H54 (cell line): Measurements from ENCODE around the gene SPIRE2.

ENCODE experiments used
- DNase-seq: peaks from one replicate; pipeline ENCODE4 v3.0.0; 2011; ENCODE audit warnings: low spot score, mixed read lengths; ENCODE audit not compliant: insufficient read length
- FAIRE-seq: peaks from 3 replicates; lab custom pipeline; 2011; peaks lifted over from hg19 to GRCh38; lab: Jason Lieb, UNC
- POLR2A ChIP-seq: IDR thresholded peaks from 2 replicates; pipeline ENCODE4 v1.6.1; 2011; ENCODE audit warnings: low read depth, mild to moderate bottlenecking, low read length

SPIRE2 gene

DNA sequence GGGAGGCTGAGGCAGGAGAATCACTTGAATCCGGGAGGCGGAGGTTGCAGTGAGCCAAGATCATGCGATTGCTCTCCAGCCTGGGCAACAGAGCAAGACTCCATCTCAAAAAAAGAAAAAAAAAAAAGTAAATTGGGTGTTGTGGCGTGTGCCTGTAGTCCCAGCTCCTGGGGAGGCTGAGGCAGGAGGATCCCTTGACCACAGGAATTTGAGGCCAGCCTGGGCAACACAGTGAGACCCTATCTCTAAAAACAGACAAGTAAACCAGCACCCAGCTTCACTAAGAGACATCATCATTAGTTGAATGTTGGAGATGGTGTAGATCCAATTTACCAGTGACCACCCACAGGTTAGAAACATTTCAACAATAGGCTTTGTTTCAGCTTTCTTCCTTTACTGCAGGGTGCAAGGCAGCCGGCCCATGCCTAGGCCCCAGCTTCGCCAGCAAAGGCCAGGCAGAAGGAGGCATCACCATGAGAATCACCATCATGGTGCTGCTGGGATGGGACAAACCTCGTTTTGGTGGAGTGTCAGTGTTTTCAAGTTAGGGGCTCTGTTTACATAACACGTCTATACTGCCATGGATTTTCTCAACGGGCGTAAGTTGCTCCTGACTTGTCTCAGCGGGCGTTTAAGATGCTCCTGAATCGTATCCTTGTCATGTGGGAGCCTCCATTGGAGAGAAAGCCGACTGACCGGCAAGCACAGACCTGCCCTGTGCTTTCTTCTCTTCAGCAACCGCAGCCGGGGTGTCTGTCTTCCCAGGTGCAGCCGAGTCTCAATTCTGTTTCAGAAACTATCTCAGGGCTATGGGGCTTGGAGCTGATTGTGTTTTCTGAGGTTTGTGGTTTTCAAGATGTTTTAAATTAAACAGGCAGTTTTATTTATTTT lies 52.4 kb downstream of the SPIRE2 start:
- FAIRE-seq (no peak), DNase-seq (no peak)
- TF ChIP-seq POLR2A: no peak

DNA sequence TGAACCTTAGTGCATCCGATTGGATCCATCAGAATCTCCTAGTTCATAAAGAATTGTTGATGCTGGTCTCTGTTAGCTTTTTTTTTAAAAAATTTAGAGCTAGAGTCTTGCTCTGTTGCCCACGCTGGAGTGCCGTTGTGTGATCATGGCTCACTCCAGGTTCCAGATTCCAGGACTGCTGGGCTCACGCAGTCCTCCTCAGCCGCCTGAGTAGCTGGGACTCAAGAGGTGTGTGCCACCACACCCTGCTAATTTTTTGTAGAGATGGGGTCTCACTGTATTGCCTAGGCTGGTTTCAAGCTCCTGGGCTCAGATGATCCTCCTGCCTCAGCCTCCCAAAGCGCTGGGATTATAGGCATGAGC lies 53.1 kb downstream of the SPIRE2 start:
- DNase-seq: no peak
- no peak for FAIRE-seq
- no peak for TF ChIP-seq POLR2A

DNA sequence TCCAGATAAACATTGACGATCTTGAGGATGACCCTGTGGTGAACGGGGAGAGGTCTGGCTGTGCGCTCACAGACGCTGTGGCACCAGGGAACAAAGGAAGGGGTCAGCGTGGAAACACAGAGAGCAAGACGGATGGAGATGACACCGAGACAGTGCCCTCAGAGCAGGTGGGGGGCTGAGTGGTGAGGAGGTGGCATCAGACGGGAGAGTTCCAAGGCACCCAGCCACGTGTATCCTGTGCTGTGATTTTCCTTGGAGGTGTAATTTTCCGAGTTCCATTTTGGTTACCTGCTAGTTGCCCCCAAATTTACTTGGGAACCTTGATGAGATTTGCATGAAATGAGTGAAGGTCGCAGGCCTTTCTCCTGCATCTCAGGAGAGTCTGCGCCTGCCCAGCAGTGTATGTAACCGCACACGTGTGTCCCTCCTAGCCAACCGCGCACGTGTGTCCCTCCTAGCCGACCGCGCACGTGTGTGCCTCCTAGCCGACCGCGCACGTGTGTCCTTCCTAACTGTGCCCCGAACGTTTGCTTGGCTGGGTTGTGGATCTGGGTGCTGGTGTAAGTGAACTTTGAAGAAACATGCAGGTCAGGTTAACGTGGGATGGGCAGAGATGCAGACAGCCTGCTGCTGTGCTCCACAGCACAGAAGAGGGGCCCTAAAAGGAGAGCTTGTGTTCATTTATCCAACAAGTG lies 55.2 kb downstream of the SPIRE2 start:
- FAIRE-seq: no peak
- DNase-seq: no peak
- TF ChIP-seq POLR2A: no peak

DNA sequence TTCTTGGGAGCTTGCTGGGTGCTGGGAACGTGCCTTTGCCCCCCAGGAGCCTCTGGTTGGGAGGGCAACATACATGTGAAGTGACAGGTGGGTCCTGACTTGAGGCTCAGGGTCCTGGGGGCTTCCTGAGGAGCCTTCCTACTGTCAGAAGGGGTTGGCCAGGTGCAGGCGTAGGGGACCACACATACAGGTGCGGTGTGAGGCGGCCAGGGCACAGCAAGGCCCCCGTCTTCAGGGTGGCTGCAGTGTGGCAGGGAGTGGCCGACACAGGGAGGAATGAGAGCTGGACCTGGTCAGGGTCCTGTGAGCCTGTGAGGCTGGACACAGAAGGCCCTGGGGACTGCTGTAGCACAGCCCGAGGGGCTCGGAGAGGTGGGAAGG lies 55.8 kb downstream of the SPIRE2 start:
- FAIRE-seq (no peak), DNase-seq (no peak)
- TF ChIP-seq POLR2A: no peak

DNA sequence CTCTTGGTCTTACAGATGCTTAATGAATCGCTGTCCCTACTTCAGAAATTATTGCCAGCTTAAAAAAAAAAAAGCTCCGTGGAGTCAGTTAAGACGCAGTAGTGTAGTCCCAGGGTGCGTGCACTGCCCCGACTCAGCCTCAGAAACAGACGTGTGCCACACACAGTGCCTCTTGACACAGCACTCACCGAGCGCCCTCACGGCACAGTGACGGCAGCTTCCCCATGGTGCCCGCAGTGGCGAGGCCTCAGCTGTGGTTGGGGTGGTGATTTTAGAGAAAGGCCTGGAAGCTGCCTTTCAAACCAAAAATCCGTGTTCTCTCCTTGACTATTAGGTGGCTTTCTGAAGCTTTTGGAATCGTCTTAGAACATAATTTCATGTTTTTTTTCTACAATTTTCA lies 59.0 kb downstream of the SPIRE2 start:
- FAIRE-seq: no peak
- TF ChIP-seq POLR2A: no peak

DNA sequence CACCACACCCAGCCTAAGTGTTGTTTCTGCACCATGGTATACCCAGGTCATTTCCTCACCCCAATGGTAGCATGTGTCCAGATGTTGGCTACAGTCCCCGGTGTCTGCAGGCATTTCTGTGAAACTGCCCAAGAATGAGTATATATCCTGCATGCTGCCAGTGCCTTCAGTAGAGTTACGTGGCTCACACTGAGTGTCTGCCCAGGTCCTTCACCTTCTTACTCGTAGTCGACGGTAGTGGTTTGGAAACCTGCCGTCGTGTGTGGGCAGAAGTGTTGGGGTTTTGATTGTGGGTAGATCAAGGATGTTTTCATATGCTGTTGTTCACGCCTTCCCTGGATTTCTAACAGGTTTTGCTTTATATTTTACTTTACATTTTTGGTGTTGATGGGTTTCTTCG lies 61.9 kb downstream of the SPIRE2 start:
- TF ChIP-seq POLR2A: no peak
- no peak for FAIRE-seq

More for the DNA sequence above, 59.0 kb downstream of the SPIRE2 start:
- no peak for DNase-seq

DNA sequence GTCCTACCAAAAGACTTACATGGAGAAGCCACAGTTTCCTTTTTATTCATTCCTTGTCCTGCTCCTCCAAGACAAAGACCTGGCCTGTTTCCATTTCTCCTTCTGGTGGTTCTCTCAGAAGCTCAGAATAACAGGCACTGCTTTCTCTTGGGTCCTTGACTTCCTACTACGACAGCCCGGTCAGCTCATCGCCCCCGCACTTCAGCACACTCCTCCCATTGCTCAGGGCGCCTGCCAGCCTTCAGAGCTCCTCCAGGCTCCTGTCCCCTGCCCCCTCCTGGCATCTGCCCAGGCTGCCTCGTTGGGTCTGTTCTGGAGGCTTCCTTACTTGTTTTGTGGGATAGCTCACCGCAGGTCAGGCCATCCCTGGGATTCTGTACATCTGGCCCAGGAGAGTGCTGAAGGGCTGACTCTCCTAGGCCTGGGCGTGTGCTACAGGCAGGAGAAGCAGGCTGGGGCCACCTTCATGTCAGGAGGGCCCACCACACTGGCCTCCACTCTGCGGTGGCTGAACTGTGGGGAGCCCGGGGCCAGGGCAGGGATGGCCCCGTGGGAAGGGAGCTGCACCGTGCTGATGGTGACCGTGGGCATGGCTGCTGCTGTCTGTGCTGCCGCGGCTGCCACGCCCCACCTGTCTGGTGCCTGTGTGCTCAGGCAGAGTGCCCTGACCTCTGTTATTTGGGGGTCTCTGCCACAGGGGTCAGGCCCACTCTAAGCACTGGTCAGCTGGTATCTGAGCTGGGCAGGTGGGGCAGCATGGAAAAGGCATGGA lies 62.8 kb downstream of the SPIRE2 start:
- TF ChIP-seq POLR2A: no peak
- FAIRE-seq (no peak), DNase-seq (no peak)

More for the DNA sequence above, 61.9 kb downstream of the SPIRE2 start:
- DNase-seq: no peak

DNA sequence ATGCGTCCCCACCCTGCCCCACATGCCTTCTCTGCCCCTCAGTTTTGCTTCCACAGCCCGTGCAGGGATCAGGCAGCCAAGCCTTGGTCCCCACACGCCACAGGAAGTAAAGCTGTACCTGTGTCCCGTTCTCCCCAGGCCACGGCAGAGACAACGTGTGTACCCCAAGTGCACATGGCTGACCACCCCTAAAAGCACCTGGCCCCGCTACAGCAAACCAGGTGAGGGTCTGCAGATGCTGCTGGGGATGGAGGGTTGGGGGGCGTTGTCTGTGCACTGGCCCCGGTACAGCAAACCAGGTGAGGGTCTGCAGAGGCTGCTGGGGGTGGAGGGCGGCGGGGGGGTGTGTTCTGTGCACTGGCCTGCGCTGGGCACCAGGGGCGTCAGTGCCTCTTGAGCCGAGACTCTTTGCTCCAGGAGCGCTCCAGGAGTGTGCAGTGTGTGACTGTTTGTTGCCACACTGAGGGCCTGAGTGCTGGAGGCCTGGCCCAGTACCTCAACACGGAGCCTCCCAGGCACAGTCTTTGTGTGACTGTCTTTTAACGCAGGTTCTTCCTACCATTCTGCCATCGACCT lies 63.9 kb downstream of the SPIRE2 start:
- no peak for TF ChIP-seq POLR2A
- FAIRE-seq (no peak), DNase-seq (no peak)

DNA sequence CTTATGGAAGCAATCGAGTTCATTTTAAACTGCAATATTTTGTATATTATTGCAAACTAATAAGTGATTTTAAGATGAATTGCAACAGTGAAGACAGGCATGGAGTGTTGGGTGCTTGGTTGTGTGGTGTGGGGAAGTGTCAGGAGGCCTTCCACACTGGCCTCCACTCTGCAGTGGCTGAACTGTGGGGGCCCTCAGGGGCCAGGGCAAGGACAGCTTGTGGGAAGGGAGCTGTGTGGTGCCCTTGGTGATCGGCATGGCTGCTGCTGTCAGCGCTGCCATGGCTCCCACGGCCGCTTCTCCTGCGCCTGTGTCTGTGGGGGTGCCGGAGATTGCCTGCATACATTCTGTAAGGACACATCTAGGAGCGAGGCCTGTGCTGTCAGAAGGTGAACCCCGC lies 64.4 kb downstream of the SPIRE2 start:
- TF ChIP-seq POLR2A: no peak
- FAIRE-seq (no peak), DNase-seq (no peak)

DNA sequence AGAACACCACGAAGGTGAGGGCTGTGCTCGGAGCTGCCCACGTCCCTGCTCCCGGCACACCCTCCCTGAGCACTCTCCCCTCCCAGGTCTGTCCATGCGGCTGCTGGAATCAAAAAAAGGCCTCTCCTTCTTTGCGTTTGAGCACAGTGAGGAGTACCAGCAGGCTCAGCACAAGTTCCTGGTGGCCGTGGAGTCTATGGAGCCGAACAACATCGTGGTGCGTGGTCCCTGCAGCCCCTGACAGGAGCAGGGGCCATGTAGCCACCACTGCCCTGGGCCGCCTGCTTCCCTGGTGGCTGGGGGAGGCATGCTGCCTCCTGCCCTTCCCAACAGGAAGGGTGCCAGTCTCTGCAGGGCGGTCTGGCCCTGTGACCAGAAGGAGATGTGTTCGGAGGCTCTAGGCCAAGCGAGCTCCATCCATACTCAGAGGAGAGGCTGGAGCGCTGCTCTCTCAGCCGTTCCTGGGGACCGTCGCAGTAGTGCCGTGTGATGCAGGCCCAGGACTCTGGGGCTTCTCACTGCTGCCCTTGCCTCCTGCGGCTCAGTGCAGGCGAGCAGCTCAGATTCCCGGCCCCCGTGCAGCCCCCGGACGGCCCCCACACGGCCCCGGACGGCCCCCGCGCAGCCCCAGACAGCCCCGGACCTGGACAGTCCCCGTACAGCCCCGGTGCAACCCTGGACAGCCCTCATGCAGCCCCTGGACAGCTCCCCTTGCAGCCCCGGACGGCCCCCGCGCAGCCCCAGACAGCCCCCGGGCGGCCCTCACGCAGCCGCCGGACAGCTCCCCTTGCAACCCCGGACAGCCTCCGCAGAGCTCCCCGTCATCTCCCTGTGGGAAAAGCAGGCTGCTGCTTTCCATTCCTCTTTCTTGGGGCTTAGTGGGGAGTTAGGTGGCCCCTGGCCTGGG lies 65.6 kb downstream of the SPIRE2 start:
- DNase-seq (no peak), FAIRE-seq (no peak)
- no peak for TF ChIP-seq POLR2A

DNA sequence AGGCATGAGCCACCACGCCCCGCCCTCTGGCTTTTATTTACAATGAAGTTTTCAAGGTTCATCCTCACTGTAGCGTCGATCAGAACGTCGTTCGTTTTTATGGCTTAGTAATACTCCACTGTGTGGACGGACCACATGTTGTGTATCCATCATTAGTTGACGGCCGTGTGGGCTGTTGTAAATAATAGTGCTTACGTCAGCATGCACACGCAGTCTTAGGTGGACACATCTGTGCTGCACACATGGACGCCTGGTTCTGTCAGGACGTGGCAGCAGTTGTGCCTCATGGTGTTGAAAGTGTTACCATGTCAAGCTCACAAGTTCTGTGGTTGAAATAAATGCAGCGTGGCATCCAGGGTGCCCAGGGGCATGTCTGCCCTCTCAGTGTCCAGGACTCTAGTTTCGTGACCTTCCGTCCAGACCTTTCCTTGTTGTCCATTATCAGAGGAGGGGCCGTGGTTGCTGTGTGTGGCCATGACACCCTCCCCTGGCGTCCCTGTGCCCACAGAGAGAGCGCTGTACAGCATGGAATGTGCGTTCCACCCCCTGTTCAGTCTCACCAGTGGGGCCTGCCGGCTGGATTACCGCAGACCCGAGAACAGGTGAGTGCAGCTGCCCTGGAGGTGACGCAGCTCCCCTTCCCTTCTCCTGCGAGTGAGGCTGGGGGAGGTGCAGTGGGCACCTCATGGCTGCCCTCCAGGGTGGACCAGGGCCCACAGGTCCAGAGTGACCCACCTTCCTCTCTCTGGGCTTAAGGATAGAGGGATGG lies 67.4 kb downstream of the SPIRE2 start:
- no peak for FAIRE-seq
- no peak for DNase-seq
- TF ChIP-seq POLR2A: no peak

DNA sequence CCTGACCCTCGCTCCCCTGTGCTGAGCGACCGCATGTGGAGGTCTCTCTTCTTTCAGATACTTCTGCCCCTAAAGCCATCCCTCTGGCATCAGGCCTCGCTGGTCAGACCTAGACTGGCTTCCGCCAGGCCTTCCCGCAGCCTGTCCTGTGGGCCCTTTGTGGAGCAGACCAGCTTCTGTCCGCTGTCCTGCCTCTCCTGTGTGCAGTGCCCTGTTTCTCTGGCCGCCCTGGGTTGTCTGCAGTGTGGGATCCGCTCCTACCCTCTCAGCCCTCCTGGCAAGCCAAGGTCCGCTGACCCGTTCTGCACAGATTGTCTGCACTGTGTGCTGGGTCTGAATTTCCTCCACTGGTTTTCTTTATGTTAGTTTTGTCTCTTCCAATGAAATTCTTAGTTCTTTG lies 68.9 kb downstream of the SPIRE2 start:
- DNase-seq (no peak), FAIRE-seq (no peak)
- TF ChIP-seq POLR2A: no peak
